GM19455 (cell line): ENCODE data around the gene ACTR1B.
"Not testable (repeated sequence)": the region's sequence is repeated elsewhere in the genome, so short reads cannot be mapped to it uniquely, and the experiment has no call there.

Experiments
- ATAC-seq: cut with Tn5 transposase; IDR thresholded peaks from one replicate; pipeline ENCODE4 v1.9.1; 2021; ENCODE audit not compliant: unreplicated experiment

ACTR1B gene

GRCh38 chr2:97659256-97660043, 4.4 kb downstream of the ACTR1B start:
- no peak for ATAC-seq

DNA sequence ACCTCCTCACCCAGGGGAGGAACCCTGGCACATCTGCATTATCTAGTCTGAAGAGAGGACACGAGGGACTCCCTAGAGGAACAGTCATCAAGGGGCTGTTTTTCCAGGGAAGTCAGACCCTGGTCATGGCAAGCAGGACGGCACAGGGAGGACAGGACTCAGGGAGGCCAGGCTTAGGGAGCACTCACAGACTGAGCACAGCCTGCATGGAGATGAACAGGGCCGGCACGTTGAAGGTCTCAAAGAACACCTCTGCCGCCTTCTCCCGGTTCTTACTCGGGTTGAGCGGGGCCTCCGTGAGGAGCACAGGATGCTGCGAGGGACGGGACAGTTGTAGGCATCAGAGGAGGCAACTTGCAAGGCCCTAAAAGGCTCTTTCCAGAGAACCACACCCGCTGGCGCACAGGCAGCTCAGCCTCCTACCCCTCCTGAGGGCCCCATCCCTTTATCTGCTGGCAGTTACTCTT, 5.1 kb downstream of the ACTR1B start:
- no peak for ATAC-seq

GRCh38 chr2:97657986-97658690, 5.7 kb downstream of the ACTR1B start:
- no peak for ATAC-seq

GRCh38 chr2:97656905-97657587, 6.8 kb downstream of the ACTR1B start:
- ATAC-seq: no peak

DNA sequence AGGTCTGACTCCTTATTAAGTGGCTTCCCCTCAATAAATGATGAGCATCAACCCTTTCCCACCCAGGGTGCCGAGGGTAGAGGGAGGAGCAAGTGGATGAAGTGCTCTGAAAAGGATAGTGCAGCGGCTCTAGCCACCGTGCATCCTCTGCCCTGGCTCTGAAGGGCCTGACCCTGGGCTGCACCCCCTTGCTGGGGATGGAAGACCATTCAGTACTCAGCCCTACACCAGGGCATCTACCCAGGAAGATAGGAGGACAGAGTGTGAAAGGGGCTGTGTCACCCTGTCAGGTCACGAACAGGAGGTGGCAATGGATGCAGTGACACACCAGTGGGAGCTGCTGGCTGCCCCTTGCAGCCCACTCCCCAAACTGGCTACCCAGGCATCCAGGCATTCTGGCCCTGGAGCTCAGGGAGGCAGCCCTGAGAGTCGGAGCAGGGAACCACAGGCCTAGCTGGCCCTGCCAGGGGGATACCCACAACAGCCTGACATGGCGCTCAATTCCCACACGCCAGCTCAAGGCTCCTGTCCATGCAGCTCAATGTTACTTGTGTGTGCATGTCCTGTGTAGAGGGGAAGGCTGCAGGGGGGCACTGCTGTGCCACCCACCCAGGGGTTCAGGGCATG, 7.6 kb downstream of the ACTR1B start:
- no peak for ATAC-seq

GRCh38 chr2:97654791-97655190, 9.1 kb downstream of the ACTR1B start:
- no peak for ATAC-seq

- no peak for ATAC-seq
These were observed 9.5 kb downstream of the ACTR1B start for GRCh38 chr2:97654309-97654708.

GRCh38 chr2:97653874-97654273, 10.0 kb downstream of the ACTR1B start:
- no peak for ATAC-seq

DNA sequence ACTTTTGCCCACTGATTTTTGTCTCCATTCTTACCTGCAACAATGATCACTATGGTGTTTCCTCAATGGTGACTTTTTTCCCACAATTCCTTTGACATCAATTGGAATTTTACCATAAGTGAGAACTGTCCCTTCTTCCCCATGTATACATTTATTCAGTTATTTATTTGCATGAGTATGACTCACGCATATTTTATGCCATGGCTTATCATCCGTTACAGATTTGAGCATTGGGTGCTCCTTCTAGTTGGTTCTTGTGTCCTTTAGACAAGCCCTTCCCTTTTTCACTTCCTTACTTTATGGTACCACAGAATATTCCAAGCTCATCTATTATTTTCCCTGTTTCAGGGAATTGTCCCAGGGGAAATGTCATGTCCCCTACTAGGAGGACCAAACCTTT, 10.4 kb downstream of the ACTR1B start:
- no peak for ATAC-seq

DNA sequence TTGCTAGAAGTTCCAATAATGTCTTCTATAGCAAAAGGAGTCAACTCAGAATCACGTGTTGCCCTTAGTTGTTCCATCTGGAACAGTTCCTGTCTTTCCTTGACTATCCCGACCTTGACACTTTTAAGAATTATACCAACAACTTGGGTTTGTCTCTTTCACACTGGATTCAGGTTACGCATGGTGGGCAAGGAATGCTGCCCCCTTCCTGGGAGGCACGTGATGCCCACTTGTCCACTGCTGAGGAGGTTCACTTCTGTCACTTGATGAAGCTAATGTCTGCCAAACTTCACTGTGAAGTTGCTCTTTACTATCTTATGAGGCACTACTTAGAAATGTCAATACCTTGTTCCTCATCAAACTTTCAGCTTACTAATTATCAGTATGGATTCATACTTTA, 12.7 kb downstream of the ACTR1B start:
- ATAC-seq: no peak

GRCh38 chr2:97646977-97647376, 16.9 kb downstream of the ACTR1B start:
- no peak for ATAC-seq

GRCh38 chr2:97645695-97646629, 17.9 kb downstream of the ACTR1B start, which contains the start of gene COX5B:
Gene COX5B (plus strand): TSS chr2:97646062. CDS start chr2:97646087, 25 bp downstream.
- peak; percentile 95 for ATAC-seq

DNA sequence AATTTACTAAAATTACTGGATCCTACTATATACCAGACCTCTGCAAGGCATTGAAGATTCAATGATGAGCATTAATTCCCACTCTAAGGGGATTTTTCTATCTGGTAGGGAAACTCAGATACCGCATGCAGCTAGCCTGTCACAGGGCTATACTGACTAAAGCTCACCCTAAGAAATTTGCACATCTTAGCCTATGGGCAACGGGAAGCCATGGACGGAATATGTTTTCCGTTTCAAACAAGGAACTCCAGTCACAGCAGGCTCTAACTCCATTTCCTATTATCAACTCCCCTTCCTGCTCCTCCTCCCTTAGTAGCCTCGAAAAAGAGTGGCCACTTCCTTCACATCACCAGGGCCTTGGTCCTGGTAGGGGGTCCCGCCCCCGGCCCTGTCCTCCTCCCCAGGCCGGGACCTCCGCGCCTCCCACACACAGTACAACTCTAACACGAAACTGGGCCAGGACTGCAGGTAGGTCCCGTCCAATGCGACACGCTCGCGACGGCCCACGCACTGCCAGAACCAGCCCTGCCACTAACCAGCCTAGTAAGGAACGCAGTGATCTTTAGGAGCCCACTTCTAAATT, 18.6 kb downstream of the ACTR1B start:
- ATAC-seq: peak; percentile 34

DNA sequence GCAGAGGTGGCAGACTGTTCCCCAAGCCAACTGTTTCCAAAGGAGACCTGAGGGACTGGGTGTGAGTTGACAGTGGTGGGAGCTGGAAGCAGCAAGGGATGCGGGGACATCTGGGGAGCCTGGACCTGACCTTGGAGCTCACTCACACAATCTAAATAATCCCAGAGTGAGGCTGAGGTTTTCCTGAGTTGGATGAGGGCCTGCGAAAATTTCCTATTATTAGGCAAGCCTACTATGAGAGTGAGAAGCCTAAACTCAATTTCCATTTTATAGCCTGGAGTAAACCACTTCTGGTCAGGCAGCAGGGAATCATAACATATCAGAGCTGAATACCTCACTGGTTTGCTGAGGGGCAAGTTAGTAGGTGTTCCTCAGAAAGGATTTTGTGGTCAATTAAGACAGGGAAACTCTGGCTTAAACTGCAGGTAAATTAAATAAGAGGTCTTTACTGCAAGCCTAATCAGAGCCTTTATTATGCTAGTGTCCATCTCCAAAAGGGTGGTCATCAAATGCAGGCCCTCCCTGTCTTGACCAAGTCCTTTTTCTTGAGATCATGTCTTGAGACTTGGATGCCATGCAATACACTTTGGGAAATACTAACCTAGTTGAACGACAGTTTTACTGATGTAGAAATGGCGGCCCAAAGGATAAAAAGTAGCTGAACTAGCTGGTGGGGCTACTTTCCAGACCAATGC, 19.7 kb downstream of the ACTR1B start:
- no peak for ATAC-seq

- ATAC-seq: not testable (repeated sequence)
These were observed 37.8 kb downstream of the ACTR1B start for GRCh38 chr2:97626049-97626430.

DNA sequence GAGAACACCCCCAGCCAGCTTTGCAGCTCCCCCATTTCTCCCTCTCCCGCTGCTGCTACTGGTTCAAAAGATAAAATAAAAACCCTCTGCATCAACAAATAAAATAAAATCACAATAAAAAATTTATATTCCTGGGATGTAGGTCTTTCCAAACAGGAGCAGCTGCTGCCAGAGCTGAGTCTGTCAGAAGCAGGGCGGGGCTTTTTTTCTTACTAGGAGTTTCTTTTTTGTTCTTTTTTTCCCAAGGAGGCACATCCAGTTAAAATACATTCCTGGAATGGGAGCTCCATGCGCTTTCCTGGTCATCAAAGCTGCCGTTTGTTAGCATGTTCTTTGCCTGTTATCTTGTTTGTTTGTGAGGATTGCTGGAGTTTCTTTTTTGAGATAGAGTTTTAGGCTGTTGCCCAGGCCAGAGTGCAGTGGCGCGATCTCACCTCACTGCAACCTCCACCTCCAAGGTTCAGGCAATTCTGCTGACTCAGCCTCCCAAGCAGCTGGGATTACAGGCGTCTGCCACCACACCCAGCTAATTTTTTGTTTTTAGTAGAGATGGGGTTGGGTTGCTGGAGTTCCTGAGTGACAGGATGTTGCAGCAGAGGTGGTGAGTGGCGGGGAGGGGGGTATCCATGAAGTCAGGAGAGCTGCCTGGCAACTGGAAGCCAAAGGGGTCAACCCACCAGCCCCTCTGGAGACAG, 38.3 kb downstream of the ACTR1B start:
- ATAC-seq: not testable (repeated sequence)

- not testable (repeated sequence) for ATAC-seq
These were observed 40.9 kb downstream of the ACTR1B start for GRCh38 chr2:97622976-97623375.

GRCh38 chr2:97620492-97620891, 43.4 kb downstream of the ACTR1B start:
- not testable (repeated sequence) for ATAC-seq
